Measurements from ENCODE around the gene PTPN21. TPM values are rescaled to one million over a fixed set of nuclear protein-coding genes. Genes with fewer than 3 reads are reported as not detected.

The PTPN21 gene
- total RNA-seq, 2 experiments from 2014 or later, result 0.12 TPM; not detected in 1

DNA sequence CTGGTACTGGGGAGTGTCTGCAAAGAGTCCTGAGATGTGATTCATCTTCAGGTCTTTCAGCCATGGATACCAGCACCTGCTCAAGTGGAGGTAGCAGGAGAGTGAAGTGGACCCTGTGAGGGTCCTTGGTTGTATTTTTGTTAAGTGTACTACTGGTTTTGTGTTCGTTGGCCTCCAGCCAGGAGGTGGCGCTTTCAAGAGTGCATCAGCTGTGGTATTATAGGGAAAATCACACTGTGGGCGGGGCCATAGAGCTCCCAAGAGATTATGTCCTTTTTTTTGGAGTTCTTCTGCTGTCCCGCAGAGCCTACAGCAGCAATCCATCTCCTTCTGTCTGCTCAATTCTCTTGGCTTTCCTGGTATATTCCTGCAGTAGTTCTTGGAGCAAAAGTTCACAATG is 102.6 kb downstream of the PTPN21 start:
- CTCF ChIA-PET, result no interaction called here
- Mint-ChIP-seq H3K4me3 (no peak overlapping the region), H3K4me1 (no peaks in the 10 kb centered on the region), H3K27ac (no peak overlapping the region), H3K9me3 (ENCODE audit: low read depth) (peaks cover 6% of the 10 kb centered on the region), H3K36me3 (peaks cover 11% of the 10 kb centered on the region), H3K27me3 (no peaks in the 10 kb centered on the region)
- ATAC-seq, result no peak
- DNase-seq, result no peak

DNA sequence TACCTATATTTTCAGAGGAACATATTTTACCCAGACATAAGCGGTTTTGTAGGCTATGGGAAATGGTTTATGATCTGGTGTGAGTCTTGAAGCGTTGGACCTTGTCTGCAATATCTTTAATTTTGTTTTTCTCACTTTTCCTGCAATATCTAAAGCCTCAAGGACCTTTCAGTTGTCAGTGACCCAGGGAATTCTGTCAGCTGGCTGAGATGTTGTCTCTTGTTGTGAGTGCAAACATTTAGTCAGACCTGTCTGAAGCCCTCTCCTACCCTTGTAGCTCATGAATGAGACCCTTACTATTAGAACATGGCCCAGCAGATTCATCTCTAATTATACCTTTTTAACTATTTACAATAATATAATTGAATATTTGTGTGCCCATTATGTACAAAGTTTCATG is 115.7 kb downstream of the PTPN21 start:
- Mint-ChIP-seq H3K36me3 (peaks cover 2% of the 10 kb centered on the region), H3K27ac (no peak overlapping the region), H3K27me3 (no peaks in the 10 kb centered on the region), H3K9me3 (ENCODE audit: low read depth) (no peaks in the 10 kb centered on the region), H3K4me3 (no peak overlapping the region), H3K4me1 (no peaks in the 10 kb centered on the region)
- DNase-seq (no peak), ATAC-seq (no peak)
- CTCF ChIA-PET, result no interaction called here

DNA sequence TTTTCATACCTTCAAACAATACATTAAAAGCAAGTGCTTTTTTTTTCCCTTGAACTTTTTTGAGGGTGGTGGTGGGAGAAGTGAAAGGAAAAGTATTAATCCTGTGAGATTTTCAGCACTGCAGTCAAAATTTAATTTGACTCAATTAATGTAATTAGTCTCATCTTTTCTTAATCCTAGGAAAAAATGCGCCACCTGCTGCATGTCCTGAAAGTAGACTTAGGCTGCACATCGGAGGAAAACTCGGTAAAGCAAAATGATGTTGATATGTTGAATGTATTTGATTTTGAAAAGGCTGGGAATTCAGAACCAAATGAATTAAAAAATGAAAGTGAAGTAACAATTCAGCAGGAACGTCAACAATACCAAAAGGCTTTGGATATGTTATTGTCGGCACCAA is 117.1 kb downstream of the PTPN21 start:
- Mint-ChIP-seq H3K27ac (no peak overlapping the region), H3K27me3 (no peaks in the 10 kb centered on the region), H3K4me1 (no peaks in the 10 kb centered on the region), H3K36me3 (peaks cover 2% of the 10 kb centered on the region), H3K9me3 (ENCODE audit: low read depth) (no peaks in the 10 kb centered on the region), H3K4me3 (no peak overlapping the region)
- DNase-seq (no peak), ATAC-seq (no peak)
- CTCF ChIA-PET, result no interaction called here

DNA sequence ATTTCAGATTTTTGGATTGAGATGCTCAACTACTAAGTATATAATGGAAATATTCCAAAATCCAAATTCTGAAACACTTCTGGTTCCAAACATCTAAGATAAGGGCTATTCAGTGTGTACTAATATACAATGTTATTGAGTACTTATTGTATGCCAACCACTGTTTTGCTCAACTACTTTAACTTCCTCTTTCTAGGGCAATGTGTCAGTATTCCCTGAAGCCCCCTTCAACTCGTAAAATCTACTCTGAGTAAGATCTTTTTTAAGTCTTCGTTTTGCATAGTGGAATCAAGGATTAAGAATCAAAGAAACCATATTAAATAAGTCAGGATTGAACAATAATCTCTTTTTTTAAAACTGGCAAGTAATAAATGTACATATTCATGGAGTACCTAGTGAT is 123.8 kb downstream of the PTPN21 start:
- Mint-ChIP-seq H3K27ac (no peak overlapping the region), H3K27me3 (no peaks in the 10 kb centered on the region), H3K4me3 (no peak overlapping the region), H3K4me1 (no peaks in the 10 kb centered on the region), H3K9me3 (ENCODE audit: low read depth) (no peaks in the 10 kb centered on the region), H3K36me3 (no peaks in the 10 kb centered on the region)
- CTCF ChIA-PET, result no interaction called here
- ATAC-seq (no peak), DNase-seq (no peak)

DNA sequence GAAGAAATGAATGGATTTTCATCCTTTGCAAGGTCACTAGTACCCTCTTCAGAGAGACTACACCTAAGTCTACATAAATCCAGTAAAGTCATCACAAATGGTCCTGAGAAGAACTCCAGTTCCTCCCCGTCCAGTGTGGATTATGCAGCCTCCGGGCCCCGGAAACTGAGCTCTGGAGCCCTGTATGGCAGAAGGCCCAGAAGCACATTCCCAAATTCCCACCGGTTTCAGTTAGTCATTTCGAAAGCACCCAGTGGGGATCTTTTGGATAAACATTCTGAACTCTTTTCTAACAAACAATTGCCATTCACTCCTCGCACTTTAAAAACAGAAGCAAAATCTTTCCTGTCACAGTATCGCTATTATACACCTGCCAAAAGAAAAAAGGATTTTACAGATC is 128.5 kb downstream of the PTPN21 start:
- H3K27me3 Mint-ChIP-seq, result no peaks in the 10 kb centered on the region
- no peak overlapping the region for H3K4me3 Mint-ChIP-seq
- no peak for ATAC-seq
- no peaks in the 10 kb centered on the region for H3K36me3 Mint-ChIP-seq
- no peak overlapping the region for H3K27ac Mint-ChIP-seq
- no peak for DNase-seq
- no peaks in the 10 kb centered on the region for H3K4me1 Mint-ChIP-seq
- CTCF ChIA-PET, result no interaction called here
- no peaks in the 10 kb centered on the region for H3K9me3 Mint-ChIP-seq (ENCODE audit: low read depth)

DNA sequence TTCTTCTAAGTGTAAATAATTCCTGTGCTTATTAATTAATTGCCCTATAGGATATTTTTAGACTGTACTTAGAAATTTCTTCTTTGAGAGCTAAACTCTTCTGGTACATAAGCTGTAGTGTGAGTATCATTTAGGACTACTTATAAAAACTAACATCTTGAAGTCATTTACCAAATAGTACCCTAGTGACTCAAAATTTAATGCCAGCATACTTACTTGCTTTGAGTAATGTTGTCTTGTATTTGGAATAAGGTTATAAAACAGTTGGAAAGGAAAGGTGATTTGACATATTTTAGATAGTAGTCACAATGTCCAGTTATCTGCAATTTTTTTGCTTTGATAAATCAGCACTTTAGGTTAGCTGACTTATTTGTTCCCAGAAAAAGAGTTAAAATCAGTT is 130.2 kb downstream of the PTPN21 start:
- no peak overlapping the region for H3K27ac Mint-ChIP-seq
- H3K4me3 Mint-ChIP-seq, result no peak overlapping the region
- peaks cover 5% of the 10 kb centered on the region for H3K36me3 Mint-ChIP-seq
- DNase-seq (no peak), ATAC-seq (no peak)
- no peaks in the 10 kb centered on the region for H3K9me3 Mint-ChIP-seq (ENCODE audit: low read depth)
- no peaks in the 10 kb centered on the region for H3K4me1 Mint-ChIP-seq
- CTCF ChIA-PET, result no interaction called here
- no peaks in the 10 kb centered on the region for H3K27me3 Mint-ChIP-seq

DNA sequence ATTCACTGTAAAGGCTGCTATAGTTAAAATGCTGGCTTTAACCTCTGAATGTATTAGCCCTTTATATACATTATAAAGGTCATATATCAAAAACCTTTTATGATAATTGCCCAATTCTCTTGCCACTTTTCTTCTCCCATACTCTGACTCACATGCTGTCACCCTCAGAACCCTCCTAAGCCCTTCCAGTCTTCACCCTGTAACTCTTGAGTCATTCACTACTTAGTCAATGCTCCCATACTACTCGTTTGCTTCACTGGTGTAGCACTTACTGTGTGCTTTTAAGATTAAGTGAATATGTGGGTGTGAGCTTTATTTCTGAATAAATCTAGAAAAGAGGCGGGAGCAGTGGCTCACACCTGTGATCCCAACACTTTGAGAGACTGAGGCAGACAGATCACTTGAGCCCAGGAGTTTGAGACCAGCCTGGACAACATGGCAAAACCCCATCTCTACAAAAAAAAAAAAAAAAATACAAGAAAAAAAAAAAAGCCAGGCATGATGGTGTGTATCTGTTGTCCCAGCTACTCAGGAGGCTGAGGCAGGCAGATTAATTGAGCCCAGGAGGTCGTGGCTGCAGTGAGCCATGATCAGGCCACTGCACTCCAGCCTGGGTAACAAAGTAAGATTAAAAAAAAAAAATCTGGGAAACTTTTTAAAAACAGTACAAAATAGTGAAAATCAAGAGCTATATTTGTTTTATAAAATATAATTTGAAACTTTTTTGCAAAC is 131.7 kb downstream of the PTPN21 start:
- Mint-ChIP-seq H3K9me3 (ENCODE audit: low read depth) (peaks cover under 1% of the 10 kb centered on the region), H3K4me1 (no peaks in the 10 kb centered on the region), H3K27ac (no peak overlapping the region), H3K4me3 (no peak overlapping the region), H3K36me3 (peaks cover 8% of the 10 kb centered on the region), H3K27me3 (no peaks in the 10 kb centered on the region)
- CTCF ChIA-PET, result no interaction called here
- DNase-seq (no peak), ATAC-seq (no peak)

DNA sequence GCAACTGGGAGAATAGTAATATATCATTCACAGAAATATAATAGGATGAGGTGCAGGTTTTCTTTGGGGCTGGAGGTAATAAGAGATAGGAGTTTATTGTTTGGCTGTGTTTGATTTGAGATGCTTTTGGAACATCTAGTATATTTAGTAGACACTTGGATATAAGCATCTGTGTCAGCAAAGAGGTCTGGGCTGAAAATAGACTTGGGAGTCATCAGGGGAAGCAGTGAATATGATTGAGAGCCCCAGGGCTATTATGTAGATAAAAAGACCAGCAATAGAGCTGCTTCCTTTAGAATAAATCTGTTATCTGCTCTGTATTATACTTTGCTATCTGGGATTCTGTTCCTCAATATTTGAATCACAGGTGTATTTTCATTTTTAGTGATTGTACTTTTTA is 132.8 kb downstream of the PTPN21 start:
- DNase-seq (no peak), ATAC-seq (no peak)
- H3K4me1 Mint-ChIP-seq, result no peaks in the 10 kb centered on the region
- peaks cover 17% of the 10 kb centered on the region for H3K36me3 Mint-ChIP-seq
- CTCF ChIA-PET, result no interaction called here
- H3K27me3 Mint-ChIP-seq, result no peaks in the 10 kb centered on the region
- H3K9me3 Mint-ChIP-seq (ENCODE audit: low read depth), result peaks cover 7% of the 10 kb centered on the region
- no peak overlapping the region for H3K4me3 Mint-ChIP-seq
- H3K27ac Mint-ChIP-seq, result no peak overlapping the region

DNA sequence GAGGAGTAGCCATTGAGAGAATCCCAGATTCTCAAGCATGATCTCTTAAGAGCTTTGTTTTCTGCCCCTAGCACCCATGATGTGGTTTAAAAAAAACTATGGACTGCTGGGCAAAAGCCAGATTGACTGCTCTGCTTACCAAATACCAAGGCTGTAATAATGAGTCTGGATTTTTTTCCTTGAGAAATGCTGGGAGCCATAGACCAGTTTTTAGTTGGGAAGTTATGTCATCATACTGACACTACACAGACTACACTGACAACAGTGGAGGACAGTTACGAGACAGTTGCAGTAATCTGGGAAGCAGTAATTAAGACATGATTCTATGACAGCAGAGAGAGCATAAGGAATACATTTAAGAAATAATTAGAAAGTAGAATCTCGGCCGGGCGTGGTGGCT is 133.5 kb downstream of the PTPN21 start:
- H3K4me3 Mint-ChIP-seq, result no peak overlapping the region
- H3K27me3 Mint-ChIP-seq, result no peaks in the 10 kb centered on the region
- DNase-seq, result no peak
- CTCF ChIA-PET, result no interaction called here
- no peak overlapping the region for H3K27ac Mint-ChIP-seq
- ATAC-seq, result no peak
- peaks cover 19% of the 10 kb centered on the region for H3K36me3 Mint-ChIP-seq
- H3K4me1 Mint-ChIP-seq, result no peaks in the 10 kb centered on the region
- peaks cover 7% of the 10 kb centered on the region for H3K9me3 Mint-ChIP-seq (ENCODE audit: low read depth)

- Mint-ChIP-seq H3K27ac (no peak overlapping the region), H3K4me3 (no peak overlapping the region), H3K9me3 (ENCODE audit: low read depth) (peaks cover 13% of the 10 kb centered on the region), H3K4me1 (no peaks in the 10 kb centered on the region), H3K27me3 (no peaks in the 10 kb centered on the region), H3K36me3 (peaks cover 24% of the 10 kb centered on the region)
- ATAC-seq, result no peak
- no peak for DNase-seq
- CTCF ChIA-PET, result no interaction called here
These were observed 134.6 kb downstream of the PTPN21 start for GRCh38 chr14:88420187-88420586.

DNA sequence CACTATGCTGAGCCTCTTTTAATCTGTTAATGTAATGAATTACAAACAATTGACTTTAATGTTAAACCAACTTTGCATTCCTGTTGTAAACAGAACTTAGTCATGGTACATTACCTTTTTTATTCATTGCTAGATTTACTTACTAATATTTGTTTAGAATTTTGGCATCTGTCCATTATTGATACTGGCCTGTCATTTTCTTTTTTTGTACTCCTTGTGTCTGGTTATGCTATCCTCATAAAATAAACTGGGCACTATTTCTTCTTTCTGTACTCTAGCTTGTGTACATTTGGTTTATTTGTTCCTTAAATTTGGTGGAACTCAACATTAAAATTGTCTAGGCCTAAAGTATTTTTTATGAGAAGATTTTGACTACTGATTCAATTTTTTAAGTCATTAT is 137.2 kb downstream of the PTPN21 start:
- ATAC-seq (no peak), DNase-seq (no peak)
- H3K4me1 Mint-ChIP-seq, result no peaks in the 10 kb centered on the region
- no peak overlapping the region for H3K27ac Mint-ChIP-seq
- H3K36me3 Mint-ChIP-seq, result peaks cover 34% of the 10 kb centered on the region
- H3K4me3 Mint-ChIP-seq, result no peak overlapping the region
- no peaks in the 10 kb centered on the region for H3K27me3 Mint-ChIP-seq
- CTCF ChIA-PET, result no interaction called here
- peaks cover 17% of the 10 kb centered on the region for H3K9me3 Mint-ChIP-seq (ENCODE audit: low read depth)

Other genes with a start within 250 kb of the PTPN21 start
- not detected for gene KCNK10, start 231.7 kb downstream of the PTPN21 start, total RNA-seq
- gene SPATA7, start 169.3 kb downstream of the PTPN21 start, total RNA-seq, result 1 to 10 TPM; 3.0 to 4.5 TPM
- gene ZC3H14, start 8.0 kb upstream of the PTPN21 start, total RNA-seq, result 10 to 100 TPM; 43.3 to 50.5 TPM
- gene EML5, start 237.9 kb upstream of the PTPN21 start, total RNA-seq, result 1 to 10 TPM; 2.3 to 3.7 TPM

Measured in activated CD8-positive, alpha-beta memory T cell treated with anti-CD3 and anti-CD28 coated beads, Interleukin-2, amount 10 ng/mL, durations not matched to agents 7 days and 5 days (primary cell).